HG03575 (cell line): Measurements from ENCODE around the gene SLC38A10.
"Not testable (repeated sequence)": the region's sequence is repeated elsewhere in the genome, so short reads cannot be mapped to it uniquely, and the experiment has no call there.

ENCODE experiments used
- ATAC-seq: cut with Tn5 transposase; IDR thresholded peaks from one replicate; pipeline ENCODE4 v1.9.1; 2021; ENCODE audit not compliant: unreplicated experiment, insufficient number of reproducible peaks, low FRiP score; ENCODE audit errors: extremely low read depth

Gene SLC38A10

DNA sequence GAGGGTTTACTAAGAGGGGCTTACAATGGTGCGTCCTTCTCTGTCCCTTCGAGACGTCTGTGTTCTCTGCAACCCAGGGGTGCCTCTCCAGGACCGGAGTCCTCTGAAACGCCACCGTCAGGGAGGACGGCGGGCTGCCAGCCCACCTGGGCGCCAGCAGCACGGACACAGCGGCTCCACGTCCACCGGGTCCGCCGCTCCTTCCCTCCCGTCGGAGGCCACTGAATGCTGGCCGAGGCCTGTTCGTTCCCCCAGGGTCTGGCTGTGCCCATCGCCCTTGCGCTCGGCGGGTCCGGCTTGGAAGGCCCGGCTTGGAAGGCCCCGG is 56.7 kb downstream of the SLC38A10 start:
- no peak for ATAC-seq

DNA sequence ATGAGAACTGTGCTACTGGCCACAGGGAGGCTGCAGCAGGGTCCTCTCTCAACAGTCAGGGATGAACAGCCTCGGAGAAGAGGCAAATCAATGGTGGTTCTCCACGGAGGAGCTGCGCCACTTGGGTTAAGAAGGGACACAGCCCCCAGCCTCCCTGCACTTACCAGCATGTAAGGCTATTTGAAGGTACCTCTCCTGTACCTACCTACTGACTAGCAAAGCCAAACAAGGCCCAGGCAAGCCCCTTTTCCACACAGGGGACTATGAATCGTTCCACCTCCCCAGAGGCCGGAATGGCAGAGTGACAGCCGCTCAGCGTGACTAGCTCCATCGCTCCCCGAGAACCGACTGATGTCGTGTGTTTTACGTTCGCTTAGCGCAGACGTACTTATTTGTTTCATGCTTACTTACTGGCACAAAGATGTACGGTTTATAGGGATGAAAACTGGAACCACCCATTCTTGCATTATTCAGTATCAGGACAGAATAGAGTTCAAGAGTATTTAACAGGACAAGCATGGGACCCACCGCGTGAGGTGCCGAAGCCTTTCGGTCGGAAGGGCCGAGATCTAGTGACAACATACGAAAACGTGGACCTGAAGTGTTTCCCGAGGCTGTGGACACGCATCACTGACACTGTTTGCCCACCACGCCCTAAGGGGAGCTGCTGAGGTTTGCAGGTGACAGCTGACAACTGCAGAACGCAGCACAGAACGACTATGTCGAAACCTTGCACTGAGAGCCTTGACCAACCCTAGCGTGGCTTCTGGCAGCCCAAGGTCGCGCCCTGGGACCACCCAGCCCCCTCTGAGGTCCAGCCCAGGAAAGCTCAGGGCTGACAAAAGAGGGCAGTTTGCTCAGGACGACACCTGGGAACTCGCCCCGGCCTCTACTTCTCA is 57.3 kb downstream of the SLC38A10 start:
- ATAC-seq, result no peak

DNA sequence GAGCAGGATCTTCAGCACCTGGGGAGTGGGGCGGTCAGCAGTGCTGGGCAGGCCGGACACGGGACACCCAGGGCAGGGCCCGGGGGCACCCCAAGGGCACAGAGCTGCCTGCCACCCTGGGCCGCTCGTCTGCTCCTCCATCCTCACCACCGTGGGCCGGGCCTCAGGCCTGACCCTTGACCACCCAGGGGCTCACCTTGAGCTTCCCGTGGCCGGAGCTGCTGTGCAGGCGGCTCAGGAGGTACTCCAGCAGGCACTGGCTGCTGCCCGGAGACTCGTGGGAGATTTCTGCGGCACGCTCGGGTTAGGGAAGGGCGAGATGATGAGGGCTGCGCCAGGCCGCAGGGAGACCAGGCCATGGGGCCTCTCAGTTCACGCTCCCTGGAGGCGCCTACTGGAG is 58.3 kb downstream of the SLC38A10 start:
- no peak for ATAC-seq

DNA sequence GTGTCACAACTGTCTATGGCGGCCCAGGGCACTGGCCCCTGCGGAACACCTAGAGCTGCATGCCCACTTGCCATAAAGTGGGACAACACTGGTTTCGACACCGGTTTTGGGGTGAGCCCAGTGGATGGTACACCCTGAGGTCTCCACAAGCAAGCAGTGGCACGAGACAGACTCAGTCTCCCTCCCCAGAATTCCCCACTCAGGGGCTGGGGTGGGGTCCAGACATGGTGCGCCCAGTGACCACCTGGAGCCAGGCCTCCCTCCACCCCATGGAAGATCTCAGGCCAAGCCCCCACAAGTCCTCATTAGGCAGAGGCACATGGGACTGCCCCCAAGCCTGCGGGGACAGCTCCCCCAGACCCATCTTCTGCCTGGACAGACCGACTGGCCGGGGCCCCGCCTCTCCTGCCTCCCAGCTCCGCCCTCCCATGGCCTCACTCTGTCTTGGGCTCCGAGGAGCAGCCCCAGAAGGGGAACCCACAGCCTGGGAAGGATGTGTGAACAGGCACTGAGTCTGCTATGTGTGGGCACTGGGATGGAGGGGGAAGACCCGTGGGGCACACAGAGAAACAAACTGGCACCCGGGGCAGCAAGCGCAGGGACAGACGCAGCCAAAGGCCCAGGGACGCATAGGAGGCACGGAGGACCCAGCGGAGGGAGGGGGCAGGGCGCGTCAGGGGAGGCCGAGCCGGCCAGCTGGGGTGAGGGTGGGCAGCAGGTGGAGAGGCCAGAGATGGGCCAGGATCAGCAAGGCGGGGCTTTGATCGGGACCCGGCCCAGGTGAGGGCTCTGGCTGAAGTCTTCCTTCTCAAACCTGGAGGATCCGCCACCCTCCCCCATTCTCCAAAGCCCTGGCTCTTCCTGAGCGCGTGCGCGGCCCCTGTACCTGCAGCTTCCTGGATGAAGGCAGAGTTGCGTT is 59.0 kb downstream of the SLC38A10 start:
- ATAC-seq, result no peak

DNA sequence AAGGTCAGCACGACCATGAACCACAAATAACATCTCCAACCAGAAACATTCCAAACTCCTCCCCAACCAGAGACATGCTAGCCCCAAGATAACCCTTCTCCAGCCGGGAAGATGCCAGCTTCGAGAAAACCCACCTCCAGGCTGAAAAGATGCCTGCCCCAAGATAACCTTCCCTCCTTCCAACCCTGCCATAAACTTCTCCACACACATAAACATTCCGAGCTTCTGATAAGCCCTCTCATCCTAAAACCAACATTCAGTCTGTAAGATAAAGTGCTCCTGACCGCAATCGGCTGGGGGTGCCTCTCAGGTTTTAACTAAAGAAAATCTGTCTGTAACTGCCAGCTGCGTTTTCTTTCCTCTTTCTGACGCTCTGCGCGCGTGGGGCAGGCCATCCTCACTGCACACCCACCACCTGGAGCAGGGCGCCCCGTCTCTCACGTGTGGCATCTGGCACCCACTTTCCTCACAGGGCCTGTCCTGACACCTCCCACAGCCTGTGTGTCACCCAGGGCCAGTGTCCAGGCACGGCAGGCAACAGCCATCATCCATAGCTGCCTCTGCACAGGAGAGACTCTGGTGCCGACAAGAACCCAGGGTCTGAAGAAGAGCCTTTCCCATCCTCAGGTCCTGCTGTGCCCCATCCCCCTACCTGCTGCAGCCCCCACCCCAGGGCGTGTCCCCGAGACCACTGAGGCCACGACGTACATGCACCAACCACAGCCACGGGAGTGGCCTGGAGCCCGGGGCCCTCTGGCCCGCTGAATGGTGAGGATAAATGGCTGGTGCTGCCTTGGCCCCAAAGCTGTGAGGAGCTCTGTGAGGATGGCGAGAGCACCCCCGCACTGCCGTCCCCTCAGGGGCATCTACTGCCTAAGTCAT is 59.9 kb downstream of the SLC38A10 start:
- no peak for ATAC-seq

DNA sequence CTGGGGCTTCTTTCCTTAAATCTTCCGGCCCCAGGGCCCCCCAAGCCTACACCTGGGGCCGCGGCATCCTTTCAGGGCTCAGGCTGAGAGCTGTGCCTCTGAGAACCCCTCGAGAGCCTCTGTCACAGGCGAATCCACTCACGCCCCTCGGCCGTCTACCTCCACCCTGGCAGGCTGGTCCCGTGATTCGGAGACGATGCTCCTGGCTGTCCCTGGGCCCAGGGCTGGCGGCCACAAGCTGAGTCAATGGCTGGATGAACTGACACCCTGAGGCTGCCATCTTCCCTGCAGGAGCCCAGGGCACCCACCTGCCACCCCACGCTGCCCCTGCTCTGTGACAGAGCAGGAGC is 60.6 kb downstream of the SLC38A10 start:
- no peak for ATAC-seq

DNA sequence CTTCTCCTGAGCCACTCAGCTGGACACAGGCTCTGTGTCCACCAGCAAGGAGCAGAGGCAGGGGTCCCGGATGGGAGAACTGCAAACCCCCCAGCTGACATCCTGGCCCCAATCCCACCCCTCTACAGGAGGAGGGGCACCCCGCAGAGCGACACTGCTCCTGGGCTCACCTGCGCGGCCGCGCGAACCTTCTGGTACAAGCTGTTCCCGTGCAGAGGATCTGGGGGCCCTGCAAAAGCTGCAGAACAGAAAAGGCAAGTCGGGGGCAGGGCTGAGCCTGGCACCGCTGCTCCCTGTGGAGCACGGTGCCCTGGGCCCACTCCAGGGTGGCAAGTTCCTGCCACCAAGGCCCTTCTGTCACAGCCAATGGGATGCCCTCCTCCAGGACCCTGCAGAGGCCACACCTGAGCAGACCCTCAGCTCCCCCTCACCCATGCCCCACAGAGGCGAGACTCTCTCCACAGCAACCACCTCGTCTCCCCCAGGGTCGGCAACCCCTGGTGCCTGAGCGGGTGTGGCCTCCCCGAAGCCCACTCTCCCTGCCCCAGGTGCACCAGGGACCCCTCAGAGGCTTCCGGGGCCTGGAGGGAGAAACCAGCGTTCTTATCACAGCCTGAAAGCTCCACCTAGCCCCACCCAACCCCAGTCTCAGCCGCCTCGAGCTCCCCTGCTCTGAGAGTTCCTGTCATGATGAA is 61.1 kb downstream of the SLC38A10 start:
- ATAC-seq, result no peak

DNA sequence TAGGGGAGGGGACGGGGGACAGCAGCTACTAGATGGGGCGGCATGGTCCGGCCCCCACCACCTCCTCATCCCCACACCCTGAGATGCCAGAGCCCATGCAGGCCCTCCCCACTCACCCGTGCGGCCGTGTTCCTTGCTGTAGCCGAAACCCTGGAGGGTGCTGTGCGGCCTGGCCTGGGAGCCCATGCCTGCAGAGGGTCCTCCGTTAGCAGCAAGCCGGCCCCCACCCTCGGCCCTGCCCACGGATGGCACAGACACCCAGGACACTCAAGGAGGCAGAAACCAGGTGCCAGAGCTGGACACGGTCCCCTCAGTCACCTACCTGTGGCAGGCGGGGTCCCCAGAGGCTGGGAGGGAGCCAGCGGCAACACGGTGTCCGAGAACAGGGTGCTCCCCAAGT is 61.8 kb downstream of the SLC38A10 start:
- ATAC-seq, result no peak

DNA sequence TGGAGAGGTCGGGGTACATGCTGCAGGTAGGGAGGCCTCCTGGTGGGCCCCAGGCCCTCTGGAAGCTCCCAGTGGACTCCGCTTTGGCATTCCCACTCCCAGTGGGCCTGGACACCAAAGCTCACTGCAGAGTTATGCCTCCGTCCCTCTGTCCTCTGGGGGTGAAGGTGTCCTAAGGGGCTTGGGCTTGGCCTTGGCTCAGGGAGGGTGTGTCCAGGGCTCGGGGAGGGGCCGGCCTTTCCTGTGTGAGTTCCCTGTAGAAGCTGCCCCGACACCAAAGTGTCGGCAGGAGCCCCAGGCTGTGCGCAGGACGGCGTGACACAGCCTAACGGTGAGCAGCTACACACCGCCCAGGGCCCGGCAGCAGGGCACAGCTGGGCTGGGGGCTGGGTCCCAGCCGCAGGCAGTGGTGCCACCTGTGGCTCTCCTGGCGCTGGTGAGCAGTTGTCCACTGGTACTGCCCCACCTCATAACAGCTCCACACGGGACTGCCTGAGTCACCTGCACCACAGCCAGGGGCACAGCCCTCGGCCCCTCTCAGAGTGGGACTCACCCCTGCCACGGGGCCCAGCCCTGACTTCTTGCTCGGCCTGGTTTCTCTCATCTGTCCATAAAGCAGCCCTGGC is 62.4 kb downstream of the SLC38A10 start:
- no peak for ATAC-seq

DNA sequence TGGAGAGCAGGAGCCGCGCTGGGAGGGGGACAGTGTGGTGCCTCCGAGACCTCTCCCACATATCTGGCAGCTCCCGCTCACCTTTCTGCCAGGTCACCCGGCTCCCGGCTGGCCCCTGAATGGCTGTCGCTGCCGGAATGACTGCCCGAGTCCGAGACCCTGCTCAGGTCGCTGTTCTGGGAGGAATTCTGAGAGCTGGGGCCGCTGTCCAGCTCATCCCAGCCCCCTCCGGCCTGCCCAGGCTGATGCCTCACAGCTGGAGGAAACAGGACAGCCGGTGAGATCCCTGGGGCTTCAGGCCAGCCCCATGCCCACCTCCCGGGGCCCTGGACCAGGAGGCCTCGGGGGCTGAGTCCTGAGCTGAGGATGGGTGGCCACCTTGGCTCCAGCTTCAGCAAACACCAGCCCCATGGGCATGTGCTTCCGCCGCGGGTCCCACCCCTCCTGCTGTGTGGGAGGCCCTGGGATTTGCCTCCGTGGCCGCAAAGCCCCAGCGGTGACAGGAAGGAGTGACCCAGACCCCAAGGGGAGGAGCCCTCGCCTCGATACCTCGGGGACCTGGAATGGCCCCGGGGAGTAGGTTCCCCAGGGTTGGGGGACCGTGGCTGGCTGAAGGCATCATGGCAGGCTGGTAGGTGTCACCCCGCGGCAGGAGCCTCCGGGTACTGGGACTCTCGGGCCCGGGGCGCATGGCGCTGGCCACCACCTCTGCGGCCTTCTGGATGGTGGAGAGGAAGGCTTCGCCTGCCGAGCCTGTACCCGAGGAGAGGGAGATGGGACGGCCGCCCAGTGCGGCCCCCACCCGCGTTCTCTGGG is 63.1 kb downstream of the SLC38A10 start:
- no peak for ATAC-seq

DNA sequence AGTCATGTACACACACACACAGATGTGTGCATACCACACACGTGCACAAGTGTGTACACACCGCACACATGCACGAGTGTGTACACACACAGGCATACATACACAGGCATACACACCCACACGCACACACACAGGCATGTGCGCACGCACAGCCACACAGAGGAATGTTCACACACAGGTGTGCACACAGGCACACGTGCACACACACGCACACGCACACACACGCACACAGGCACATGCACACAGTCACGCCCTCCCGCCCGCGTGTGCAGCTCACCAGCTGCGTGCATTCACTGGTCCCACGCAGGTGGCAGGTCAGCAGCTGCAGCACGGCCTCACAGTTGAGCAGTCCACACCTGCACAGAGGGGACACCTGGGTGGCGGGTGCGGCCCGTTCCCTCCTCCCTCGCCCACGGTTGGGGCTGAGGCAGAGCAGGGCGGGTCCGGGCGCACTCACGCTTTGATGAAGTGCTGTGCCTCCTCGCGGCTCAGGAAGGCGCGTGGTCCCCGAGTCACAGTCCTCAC is 63.9 kb downstream of the SLC38A10 start:
- ATAC-seq, result no peak

DNA sequence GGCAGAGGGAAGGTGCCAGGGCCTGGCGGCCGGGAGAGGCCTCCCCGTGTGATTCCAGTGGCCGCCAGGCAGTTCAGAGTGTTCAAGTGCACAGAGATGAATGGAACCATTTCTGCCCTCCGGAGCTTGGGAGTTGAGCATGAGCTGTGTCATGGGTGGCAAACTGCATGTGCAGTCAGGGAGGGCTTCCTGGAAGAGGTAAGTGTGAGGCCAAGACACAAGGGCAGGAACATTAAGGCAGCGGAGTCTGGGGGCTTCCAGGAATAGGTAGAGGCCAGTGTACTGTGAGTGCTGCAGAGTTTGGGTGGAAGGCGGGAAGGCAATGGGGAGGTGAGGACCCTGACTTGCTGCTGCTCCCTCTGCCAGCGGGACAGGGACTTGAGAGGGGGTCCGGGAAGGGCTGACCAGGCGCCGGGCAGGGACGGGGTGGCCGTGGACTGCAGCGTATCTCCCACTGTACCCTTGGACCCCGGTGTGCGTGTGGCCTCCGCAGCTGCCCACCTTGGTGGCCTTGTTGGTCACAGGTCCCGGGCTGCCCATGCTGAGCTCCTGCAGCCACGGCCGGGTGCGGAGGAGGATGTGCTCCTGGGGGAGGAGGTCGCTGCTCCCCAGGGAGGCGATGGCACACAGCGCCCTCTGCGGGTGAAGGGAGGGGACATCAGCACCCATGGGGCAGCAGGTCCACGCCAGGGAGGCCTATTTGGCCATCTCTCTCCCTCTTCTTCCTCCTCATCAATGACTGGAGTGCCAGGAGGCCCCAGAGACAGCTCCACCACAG is 64.9 kb downstream of the SLC38A10 start:
- ATAC-seq, result no peak

DNA sequence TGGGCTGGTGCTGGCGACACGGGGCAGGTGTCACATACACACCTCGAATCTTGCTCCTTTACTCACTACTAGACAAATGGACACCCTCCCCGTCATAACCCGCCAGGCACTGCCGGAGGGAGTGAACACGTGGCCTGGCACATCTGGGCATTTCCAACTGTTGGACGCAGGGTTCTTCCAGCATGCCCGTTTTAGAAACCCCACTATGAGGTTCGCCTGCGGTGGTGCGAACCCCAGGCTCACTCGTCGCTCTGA is 65.5 kb downstream of the SLC38A10 start:
- no peak for ATAC-seq

DNA sequence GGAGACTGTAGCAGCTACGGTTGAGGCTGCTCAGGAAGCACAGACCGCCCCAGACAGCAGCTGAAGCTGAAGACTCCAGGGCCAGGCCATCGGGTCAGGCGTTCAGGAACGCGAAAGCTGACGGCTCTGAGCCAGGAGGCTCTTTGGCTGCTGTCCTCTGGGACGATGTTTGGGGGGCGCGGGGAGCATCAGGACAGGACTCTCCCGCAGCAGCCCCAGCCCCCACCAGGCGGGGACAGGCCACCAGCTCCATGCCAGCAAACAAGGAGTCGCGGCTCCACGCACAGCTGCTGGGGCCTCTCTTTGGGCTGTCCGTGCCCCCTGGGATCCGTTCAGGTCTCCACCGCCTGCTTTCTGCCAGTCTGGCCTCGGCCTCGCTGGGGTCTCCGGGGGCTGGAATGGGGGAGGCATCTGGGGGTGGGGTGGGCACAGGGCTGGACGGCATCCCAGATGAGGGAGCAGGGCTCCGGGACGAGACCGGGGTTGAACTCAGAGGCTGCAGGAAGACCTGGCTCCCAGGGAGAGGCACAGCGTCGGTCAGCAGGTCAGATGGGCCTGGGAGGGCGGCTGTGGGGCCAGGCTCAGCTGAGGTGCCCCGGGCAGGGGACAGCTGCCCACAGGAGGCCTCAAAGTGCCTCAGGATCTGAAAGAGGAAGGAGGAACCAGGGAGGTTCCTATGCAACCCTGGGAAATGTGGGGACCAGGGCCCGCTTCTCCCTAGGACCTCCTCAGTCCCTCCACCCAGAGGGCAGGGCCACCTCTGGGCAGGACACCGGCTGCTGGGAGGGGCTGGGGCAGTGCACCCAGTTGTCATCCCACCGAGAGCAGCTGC is 66.1 kb downstream of the SLC38A10 start:
- ATAC-seq, result no peak

DNA sequence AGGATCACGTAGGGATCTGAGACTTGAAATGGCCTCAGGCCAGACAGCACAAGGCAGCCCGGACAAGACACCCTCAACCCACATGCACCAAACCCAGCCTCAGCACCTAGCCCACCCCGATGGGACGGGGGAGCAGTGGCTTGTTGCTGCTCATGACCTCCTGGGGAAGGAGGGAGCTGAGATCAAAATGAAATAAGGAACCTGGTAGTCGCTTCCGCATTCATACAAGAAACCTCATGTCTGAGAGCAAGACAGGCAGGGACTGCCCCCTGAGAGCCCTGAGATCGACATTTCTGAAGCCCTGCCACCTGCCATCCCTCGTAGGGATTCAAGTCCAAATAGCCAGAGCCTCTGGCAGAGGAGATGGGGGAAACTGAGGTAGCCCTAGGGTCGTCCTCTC is 66.7 kb downstream of the SLC38A10 start:
- no peak for ATAC-seq

DNA sequence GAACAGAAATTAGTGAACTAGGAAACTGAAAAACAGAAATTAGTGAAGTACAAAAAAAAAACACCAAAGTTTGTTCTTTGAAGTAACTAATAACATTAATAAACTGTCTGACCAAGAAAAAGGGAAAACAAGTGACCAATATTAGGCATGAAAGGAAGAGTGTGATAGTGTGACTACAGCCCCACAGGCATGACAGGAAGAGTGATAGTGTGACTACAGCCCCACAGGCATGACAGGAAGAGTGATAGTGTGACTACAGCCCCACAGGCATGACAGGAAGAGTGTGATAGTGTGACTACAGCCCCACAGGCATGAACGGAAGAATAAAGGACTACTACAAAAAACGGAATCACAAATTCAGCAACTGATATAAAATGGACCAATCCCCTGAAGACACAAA is 67.5 kb downstream of the SLC38A10 start:
- not testable (repeated sequence) for ATAC-seq
